ENCODE data around the gene ME2.
"Not testable (repeated sequence)": the region's sequence is repeated elsewhere in the genome, so short reads cannot be mapped to it uniquely, and the experiment has no call there.

ME2 gene

GRCh38 chr18:50947899-50948298, 69.0 kb downstream of the ME2 start:
- no peak for DNase-seq

GRCh38 chr18:50949185-50949584, 70.3 kb downstream of the ME2 start:
- in situ Hi-C loops (cut with HindIII; ENCODE audit: low pct_ligation_motif_present, low pct_unique_long_range_greater_than_20kb, low sequenced_read_pairs) = no loop called here

More at GRCh38 chr18:50947899-50948298, 69.0 kb downstream of the ME2 start:
- in situ Hi-C loops (cut with HindIII; ENCODE audit: low pct_ligation_motif_present, low pct_unique_long_range_greater_than_20kb, low sequenced_read_pairs) = no loop called here

GRCh38 chr18:50950626-50951025, 71.7 kb downstream of the ME2 start:
- DNase-seq = no peak
- in situ Hi-C loops (cut with HindIII; ENCODE audit: low pct_ligation_motif_present, low pct_unique_long_range_greater_than_20kb, low sequenced_read_pairs) = no loop called here

More at GRCh38 chr18:50949185-50949584, 70.3 kb downstream of the ME2 start:
- no peak for DNase-seq

GRCh38 chr18:50953822-50954221, 74.9 kb downstream of the ME2 start:
- in situ Hi-C loops (cut with HindIII; ENCODE audit: low pct_ligation_motif_present, low pct_unique_long_range_greater_than_20kb, low sequenced_read_pairs) = no loop called here
- no peak for DNase-seq

GRCh38 chr18:50955253-50955652, 76.3 kb downstream of the ME2 start:
- in situ Hi-C loops (cut with HindIII; ENCODE audit: low pct_ligation_motif_present, low pct_unique_long_range_greater_than_20kb, low sequenced_read_pairs) = no loop called here
- DNase-seq = no peak

- in situ Hi-C loops (cut with HindIII; ENCODE audit: low pct_ligation_motif_present, low pct_unique_long_range_greater_than_20kb, low sequenced_read_pairs) = no loop called here
- DNase-seq = no peak
These were observed 77.2 kb downstream of the ME2 start for GRCh38 chr18:50956116-50956515.

- in situ Hi-C loops (cut with HindIII; ENCODE audit: low pct_ligation_motif_present, low pct_unique_long_range_greater_than_20kb, low sequenced_read_pairs) = no loop called here
- peak; percentile 8 for DNase-seq
These were observed 83.1 kb downstream of the ME2 start for GRCh38 chr18:50961974-50962373.

- peak; percentile 76 for DNase-seq
- in situ Hi-C loops (cut with HindIII; ENCODE audit: low pct_ligation_motif_present, low pct_unique_long_range_greater_than_20kb, low sequenced_read_pairs) = no loop called here
These were observed 89.1 kb downstream of the ME2 start, which contains the start of gene ELAC1 for GRCh38 chr18:50967714-50968661. Gene ELAC1, plus strand, starts transcription at chr18:50968040. Its CDS starts 6,365 bp downstream, at chr18:50974405.

GRCh38 chr18:50969448-50969847, 90.5 kb downstream of the ME2 start:
- no peak for DNase-seq
- in situ Hi-C loops (cut with HindIII; ENCODE audit: low pct_ligation_motif_present, low pct_unique_long_range_greater_than_20kb, low sequenced_read_pairs) = no loop called here

GRCh38 chr18:50970006-50970405, 91.1 kb downstream of the ME2 start:
- peak; percentile 8 for DNase-seq
- in situ Hi-C loops (cut with HindIII; ENCODE audit: low pct_ligation_motif_present, low pct_unique_long_range_greater_than_20kb, low sequenced_read_pairs) = no loop called here

- DNase-seq; in situ Hi-C loops (cut with HindIII; ENCODE audit: low pct_ligation_motif_present, low pct_unique_long_range_greater_than_20kb, low sequenced_read_pairs): not testable (repeated sequence)
These were observed 93.5 kb downstream of the ME2 start for GRCh38 chr18:50972404-50972803.

- peak; percentile 36 for DNase-seq
These were observed 94.6 kb downstream of the ME2 start for GRCh38 chr18:50973367-50974126.

GRCh38 chr18:50977037-50977760, 98.3 kb downstream of the ME2 start:
- no peak for DNase-seq
- in situ Hi-C loops (cut with HindIII; ENCODE audit: low pct_ligation_motif_present, low pct_unique_long_range_greater_than_20kb, low sequenced_read_pairs) = no loop called here

More at GRCh38 chr18:50973367-50974126, 94.6 kb downstream of the ME2 start:
- in situ Hi-C loops (cut with HindIII; ENCODE audit: low pct_ligation_motif_present, low pct_unique_long_range_greater_than_20kb, low sequenced_read_pairs) = no loop called here

- DNase-seq = no peak
- in situ Hi-C loops (cut with HindIII; ENCODE audit: low pct_ligation_motif_present, low pct_unique_long_range_greater_than_20kb, low sequenced_read_pairs) = no loop called here
These were observed 102.5 kb downstream of the ME2 start for GRCh38 chr18:50981381-50981780.

GRCh38 chr18:50982086-50982801, 103.3 kb downstream of the ME2 start:
- in situ Hi-C loops (cut with HindIII; ENCODE audit: low pct_ligation_motif_present, low pct_unique_long_range_greater_than_20kb, low sequenced_read_pairs) = no loop called here
- no peak for DNase-seq

- in situ Hi-C loops (cut with HindIII; ENCODE audit: low pct_ligation_motif_present, low pct_unique_long_range_greater_than_20kb, low sequenced_read_pairs) = no loop called here
- peak; percentile 17 for DNase-seq
These were observed 103.9 kb downstream of the ME2 start for GRCh38 chr18:50982802-50983179.

- DNase-seq = peak; percentile 68
- in situ Hi-C loops (cut with HindIII; ENCODE audit: low pct_ligation_motif_present, low pct_unique_long_range_greater_than_20kb, low sequenced_read_pairs) = no loop called here
These were observed 107.6 kb downstream of the ME2 start for GRCh38 chr18:50986360-50987087.
